Bronchial epithelial cell (primary cell): ENCODE measurements around the gene RPL10A. TPM values are rescaled to one million over a fixed set of nuclear protein-coding genes. Genes with fewer than 3 reads are reported as not detected.
"Not testable (repeated sequence)": the region's sequence is repeated elsewhere in the genome, so short reads cannot be mapped to it uniquely, and the experiment has no call there.

Experiments
- DNase-seq: peaks from one replicate; pipeline ENCODE4 v3.0.0-alpha.2; 2010; ENCODE audit warnings: low read depth
- FAIRE-seq: peaks from 2 replicates; lab custom pipeline; 2011; peaks lifted over from hg19 to GRCh38; lab: Jason Lieb, UNC
- H3K27me3 ChIP-seq: 2 replicates; pipeline ENCODE4 v1.5.1; 2011; ENCODE audit warnings: low read length; ENCODE audit not compliant: control insufficient read depth, insufficient read depth
- H3K36me3 ChIP-seq: 2 replicates; pipeline ENCODE4 v1.5.1; 2011; ENCODE audit warnings: low read length; ENCODE audit not compliant: control insufficient read depth, insufficient read depth
- H3K4me3 ChIP-seq: 2 replicates; pipeline ENCODE4 v1.5.1; 2011; ENCODE audit warnings: mild to moderate bottlenecking, low read depth, low read length, control low read depth
- CTCF ChIP-seq: IDR thresholded peaks from 2 replicates; pipeline ENCODE4 v1.5.1; 2011; ENCODE audit warnings: mild to moderate bottlenecking, moderate library complexity, low read length, control low read depth, inconsistent platforms; ENCODE audit not compliant: insufficient read depth, severe bottlenecking
- total RNA-seq: library from RNA; depleted of rRNA; stranded (reverse); fragments of >200 nt; gene quantifications from 2 replicates; pipeline ENCODE4 v1.2.1, GENCODE V29; 2014

Gene RPL10A
- total RNA-seq, 1 donor from 2014 or later = 1,892 TPM

GRCh38 chr6:35435074-35435837 lies 32.9 kb upstream of the RPL10A start:
- no peak for TF ChIP-seq CTCF
- H3K4me3 ChIP-seq = no peak overlapping the region
- no peaks in the 10 kb centered on the region for H3K36me3 ChIP-seq
- H3K27me3 ChIP-seq = no peaks in the 10 kb centered on the region
- FAIRE-seq (no peak), DNase-seq (no peak)

- Histone ChIP-seq H3K27me3 (no peaks in the 10 kb centered on the region), H3K36me3 (no peaks in the 10 kb centered on the region), H3K4me3 (no peak overlapping the region)
- DNase-seq = no peak
- no peak for TF ChIP-seq CTCF
- no peak for FAIRE-seq
These were observed 31.9 kb upstream of the RPL10A start for GRCh38 chr6:35436071-35436857.

GRCh38 chr6:35438378-35439065 lies 29.7 kb upstream of the RPL10A start:
- not testable (repeated sequence) for H3K27me3 ChIP-seq, H3K4me3 ChIP-seq, DNase-seq, FAIRE-seq, H3K36me3 ChIP-seq

- Histone ChIP-seq H3K36me3 (no peaks in the 10 kb centered on the region), H3K27me3 (no peaks in the 10 kb centered on the region), H3K4me3 (no peak overlapping the region)
- DNase-seq (no peak), FAIRE-seq (no peak)
- TF ChIP-seq CTCF = no peak
These were observed 28.9 kb upstream of the RPL10A start for GRCh38 chr6:35439308-35439707.

GRCh38 chr6:35441205-35441604 lies 27.0 kb upstream of the RPL10A start:
- Histone ChIP-seq H3K27me3 (no peaks in the 10 kb centered on the region), H3K4me3 (no peak overlapping the region), H3K36me3 (no peaks in the 10 kb centered on the region)
- TF ChIP-seq CTCF = no peak
- DNase-seq = no peak
- FAIRE-seq = no peak

GRCh38 chr6:35441642-35442041 lies 26.6 kb upstream of the RPL10A start:
- DNase-seq (no peak), FAIRE-seq (no peak)
- TF ChIP-seq CTCF = no peak
- no peak overlapping the region for H3K4me3 ChIP-seq
- H3K36me3 ChIP-seq = no peaks in the 10 kb centered on the region
- H3K27me3 ChIP-seq = no peaks in the 10 kb centered on the region
